Activated effector memory CD4-positive, alpha-beta T cell treated with anti-CD3 and anti-CD28 coated beads, Interleukin-2, amount 50 U/mL, for 16 hours (primary cell): ENCODE data around the gene SPIN1.

Experiments used
- DNase-seq: peaks from one replicate; pipeline ENCODE4 v3.0.0-alpha.2; 2020

SPIN1 gene

GRCh38 chr9:88390371-88390990 lies 2.2 kb downstream of the SPIN1 start:
- no peak for DNase-seq

GRCh38 chr9:88391236-88391635 lies 3.0 kb downstream of the SPIN1 start:
- no peak for DNase-seq

- DNase-seq = no peak
Observed at GRCh38 chr9:88391921-88392320, 3.7 kb downstream of the SPIN1 start.

- DNase-seq = no peak
Observed at GRCh38 chr9:88392549-88392948, 4.3 kb downstream of the SPIN1 start.

- DNase-seq = no peak
Observed at GRCh38 chr9:88396836-88397577, 8.8 kb downstream of the SPIN1 start.

- DNase-seq = no peak
Observed at GRCh38 chr9:88398016-88398415, 9.8 kb downstream of the SPIN1 start.

- DNase-seq = no peak
Observed at GRCh38 chr9:88399966-88400365, 11.7 kb downstream of the SPIN1 start.

GRCh38 chr9:88403340-88403739 lies 15.1 kb downstream of the SPIN1 start:
- DNase-seq = no peak

GRCh38 chr9:88406051-88406450 lies 17.8 kb downstream of the SPIN1 start:
- no peak for DNase-seq

GRCh38 chr9:88411471-88411870 lies 23.2 kb downstream of the SPIN1 start:
- no peak for DNase-seq

- no peak for DNase-seq
Observed at GRCh38 chr9:88414298-88414697, 26.1 kb downstream of the SPIN1 start.

- no peak for DNase-seq
Observed at GRCh38 chr9:88418025-88418424, 29.8 kb downstream of the SPIN1 start.

- no peak for DNase-seq
Observed at GRCh38 chr9:88418715-88419540, 30.7 kb downstream of the SPIN1 start.

GRCh38 chr9:88420227-88420626 lies 32.0 kb downstream of the SPIN1 start:
- no peak for DNase-seq

GRCh38 chr9:88421348-88421747 lies 33.1 kb downstream of the SPIN1 start:
- no peak for DNase-seq

GRCh38 chr9:88425538-88425950 lies 37.3 kb downstream of the SPIN1 start:
- no peak for DNase-seq

GRCh38 chr9:88426651-88427050 lies 38.4 kb downstream of the SPIN1 start:
- DNase-seq = no peak

- DNase-seq = no peak
Observed at GRCh38 chr9:88429595-88430430, 41.6 kb downstream of the SPIN1 start.

- no peak for DNase-seq
Observed at GRCh38 chr9:88433583-88434255, 45.5 kb downstream of the SPIN1 start.

GRCh38 chr9:88435336-88435735 lies 47.1 kb downstream of the SPIN1 start:
- DNase-seq = no peak

GRCh38 chr9:88436379-88436778 lies 48.1 kb downstream of the SPIN1 start:
- DNase-seq = no peak
